PC-3 (cell line): ENCODE measurements around the gene TMC3. TPM values are rescaled to one million over a fixed set of nuclear protein-coding genes. Genes with fewer than 3 reads are reported as not detected.

Source experiments
- ATAC-seq: fragments of 200-7000 bp; cut with Tn5 transposase; 2 replicates; pipeline ENCODE4 v1.9.1; 2020; ENCODE audit warnings: mild to moderate bottlenecking, moderate library complexity
- BruUV-seq: library from RNA; stranded (reverse); fragments of 400-500 nt; replicated peaks from 2 replicates; lab custom pipeline; 2021; lab: Mats Ljungman, UMichigan
- CTCF ChIA-PET: fragments of 300-600 bp; sonication (Branson Sonifier 250); formaldehyde crosslinking; loops from one replicate; lab custom pipeline; 2022; ENCODE audit warnings: antibody characterized with exemption; lab: Charles Lee
- POLR2A ChIA-PET: fragments of 300-600 bp; sonication (Branson Sonifier 250); formaldehyde crosslinking; loops from one replicate; lab custom pipeline; 2022; ENCODE audit warnings: antibody characterized with exemption; ENCODE audit not compliant: unreplicated experiment; lab: Charles Lee
- DNase-seq: peaks from one replicate; pipeline ENCODE4 v3.0.0-alpha.2; 2015
- H2AFZ ChIP-seq: fragments of 300-600 bp; sonication (generic); 2 replicates; pipeline ENCODE4 v1.6.0; 2016; ENCODE audit warnings: antibody characterized with exemption, low read length
- H3F3A ChIP-seq: fragments of 300-600 bp; sonication (generic); one replicate; pipeline ENCODE4 v1.6.0; 2017; ENCODE audit warnings: antibody characterized with exemption, low read length, control low read depth, mild to moderate bottlenecking; ENCODE audit not compliant: unreplicated experiment
- H3K27ac ChIP-seq: fragments of 300-600 bp; sonication (generic); 2 replicates; pipeline ENCODE4 v1.5.1; 2016; ENCODE audit warnings: mild to moderate bottlenecking, low read length
- H3K27me3 ChIP-seq: fragments of 300-600 bp; sonication (generic); 2 replicates; pipeline ENCODE4 v1.6.1; 2016; ENCODE audit warnings: low read length, mixed read lengths
- H3K36me3 ChIP-seq: fragments of 300-600 bp; sonication (generic); 2 replicates; pipeline ENCODE4 v1.6.1; 2016; ENCODE audit warnings: low read depth, mixed run types, low read length, mixed read lengths
- H3K4me1 ChIP-seq: fragments of 300-600 bp; sonication (generic); 2 replicates; pipeline ENCODE4 v1.5.1; 2016; ENCODE audit warnings: low read length; ENCODE audit not compliant: insufficient read depth
- H3K4me2 ChIP-seq: fragments of 300-600 bp; sonication (generic); 2 replicates; pipeline ENCODE4 v1.6.0; 2016; ENCODE audit warnings: low read length
- H3K4me3 ChIP-seq: fragments of 300-600 bp; sonication (generic); 2 replicates; pipeline ENCODE4 v1.5.1; 2016; ENCODE audit warnings: mild to moderate bottlenecking, low read length, mixed read lengths
- H3K79me2 ChIP-seq: fragments of 300-600 bp; sonication (generic); 2 replicates; pipeline ENCODE4 v1.6.1; 2017; ENCODE audit warnings: low read length, mixed read lengths
- H3K9ac ChIP-seq: fragments of 300-600 bp; sonication (generic); 2 replicates; pipeline ENCODE4 v1.6.0; 2016; ENCODE audit warnings: mild to moderate bottlenecking, low read length
- H3K9me2 ChIP-seq: fragments of 300-600 bp; sonication (generic); replicated peaks from 2 replicates; pipeline ENCODE4 v1.6.1; 2016; ENCODE audit warnings: mixed run types, low read length, mixed read lengths
- H3K9me3 ChIP-seq: fragments of 300-600 bp; sonication (generic); 2 replicates; pipeline ENCODE4 v1.6.1; 2016; ENCODE audit warnings: low read length, mixed read lengths
- H4K20me1 ChIP-seq: fragments of 300-600 bp; sonication (generic); 2 replicates; pipeline ENCODE4 v1.6.1; 2016; ENCODE audit warnings: low read length, mixed read lengths
- CTCF ChIP-seq: fragments of 300-600 bp; sonication (generic); conservative IDR thresholded peaks from 2 replicates; pipeline ENCODE4 v1.5.1; 2017; ENCODE audit warnings: antibody characterized with exemption, low read depth, mild to moderate bottlenecking, low read length
- EZH2 ChIP-seq: fragments of 300-600 bp; sonication (generic); IDR thresholded peaks from one replicate; pipeline ENCODE4 v1.6.1; 2017; ENCODE audit warnings: antibody characterized with exemption, mild to moderate bottlenecking, low read length; ENCODE audit not compliant: unreplicated experiment
- EZH2phosphoT487 ChIP-seq: fragments of 300-600 bp; sonication (generic); IDR thresholded peaks from 2 replicates; pipeline ENCODE4 v1.6.1; 2018; ENCODE audit warnings: mild to moderate bottlenecking, antibody characterized with exemption, low read length, borderline replicate concordance
- intact Hi-C: fragments of 100-400 bp; cut with micrococcal nuclease; formaldehyde crosslinking; loops from 2 replicates; pipeline ENCODE4 v1.9.0; 2023
- total RNA-seq: library from RNA; depleted of rRNA; stranded (reverse); fragments of >200 nt; gene quantifications from 2 replicates; pipeline ENCODE4 v1.2.3, GENCODE V29; 2014

TMC3 gene
- total RNA-seq, 1 experiment from 2014 or later, result not detected

- Histone ChIP-seq H3K9me3 (no peaks in the 10 kb centered on the region), H3K4me1 (no peaks in the 10 kb centered on the region), H3K9ac (no peak overlapping the region), H3K27me3 (peaks cover 47% of the 10 kb centered on the region), H3K4me3 (no peak overlapping the region), H3K27ac (no peak overlapping the region), H3K9me2 (no peaks in the 10 kb centered on the region), H3K36me3 (no peaks in the 10 kb centered on the region), H3K79me2 (no peaks in the 10 kb centered on the region), H3F3A (no peaks in the 10 kb centered on the region), H2AFZ (no peak overlapping the region), H3K4me2 (no peak overlapping the region), H4K20me1 (no peaks in the 10 kb centered on the region)
- ChIA-PET CTCF (no interaction called here), POLR2A (no interaction called here)
- no peak for TF ChIP-seq EZH2phosphoT487
- no peak for TF ChIP-seq EZH2
- TF ChIP-seq CTCF, result no peak
- DNase-seq (no peak), ATAC-seq (no peak)
- intact Hi-C loops, result no loop called here
- no TSS peak for BruUV-seq
Measured at GRCh38 chr15:81377871-81378270, 3.9 kb upstream of the TMC3 start.

- ATAC-seq (no peak), DNase-seq (no peak)
- Histone ChIP-seq H3K4me3 (no peak overlapping the region), H3K9ac (no peak overlapping the region), H3K27me3 (peaks cover 47% of the 10 kb centered on the region), H3K9me2 (no peaks in the 10 kb centered on the region), H2AFZ (no peak overlapping the region), H3K27ac (no peak overlapping the region), H3K9me3 (no peaks in the 10 kb centered on the region), H3K4me2 (no peak overlapping the region), H3K36me3 (no peaks in the 10 kb centered on the region), H3F3A (no peaks in the 10 kb centered on the region), H3K4me1 (no peaks in the 10 kb centered on the region), H4K20me1 (no peaks in the 10 kb centered on the region), H3K79me2 (no peaks in the 10 kb centered on the region)
- ChIA-PET CTCF (no interaction called here), POLR2A (no interaction called here)
- TF ChIP-seq EZH2 (no peak), CTCF (no peak), EZH2phosphoT487 (no peak)
- intact Hi-C loops, result no loop called here
- BruUV-seq, result no TSS peak
Measured at GRCh38 chr15:81376231-81376630, 2.2 kb upstream of the TMC3 start.

DNA sequence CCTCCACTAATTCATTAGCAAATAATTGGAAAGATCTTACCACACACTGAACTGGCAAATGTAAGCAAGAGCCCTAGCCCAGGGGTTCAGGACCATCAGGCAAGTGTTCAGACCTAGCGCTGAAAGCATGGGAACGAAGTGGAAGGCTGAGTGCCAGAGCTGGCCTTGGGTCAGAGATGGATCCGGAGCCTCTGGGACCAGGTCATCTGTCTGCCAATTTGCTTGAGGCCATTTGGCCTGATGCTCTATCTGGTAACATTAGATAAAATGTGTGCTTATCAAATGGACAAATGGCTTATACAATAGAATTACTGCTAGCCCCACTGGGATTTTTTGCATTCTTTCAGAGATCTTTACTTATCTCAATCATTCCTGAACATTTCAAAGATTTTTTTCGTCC, 1.4 kb upstream of the TMC3 start:
- POLR2A ChIA-PET, result no interaction called here

More for the DNA sequence above, 1.4 kb upstream of the TMC3 start:
- Histone ChIP-seq H2AFZ (no peak overlapping the region), H3F3A (no peaks in the 10 kb centered on the region), H4K20me1 (no peaks in the 10 kb centered on the region), H3K4me1 (no peaks in the 10 kb centered on the region), H3K27ac (no peak overlapping the region), H3K4me3 (no peak overlapping the region), H3K79me2 (no peaks in the 10 kb centered on the region), H3K4me2 (no peak overlapping the region), H3K9me2 (no peaks in the 10 kb centered on the region), H3K9ac (no peak overlapping the region), H3K9me3 (no peaks in the 10 kb centered on the region), H3K27me3 (peaks cover 45% of the 10 kb centered on the region), H3K36me3 (no peaks in the 10 kb centered on the region)
- no peak for ATAC-seq
- no TSS peak for BruUV-seq
- CTCF ChIA-PET, result no interaction called here
- no peak for DNase-seq
- TF ChIP-seq EZH2phosphoT487, result no peak
- TF ChIP-seq EZH2, result no peak
- no peak for TF ChIP-seq CTCF
- intact Hi-C loops, result no loop called here
